Kidney (tissue), 14 donors: ENCODE measurements around the gene GAB3. TPM values are rescaled to one million over a fixed set of nuclear protein-coding genes. Genes with fewer than 3 reads are reported as not detected.
A peak's percentile ranks its signal among the peaks of the same experiment; 100 is the strongest.

ENCODE experiments used
- DNase-seq, 5 donors: peaks; one replicate each; pipeline ENCODE4 v3.0.0-alpha.2; 2013 to 2020
- FAIRE-seq: peaks from 2 replicates; lab custom pipeline; 2012; peaks lifted over from hg19 to GRCh38; lab: Jason Lieb, UNC
- H3K27ac ChIP-seq, 2 donors: one replicate each; pipeline ENCODE4 v1.7.0; 2013; ENCODE audit warnings: low read depth in 2 of 2, low read length in 2 of 2, inconsistent platforms in 1 of 2
- H3K27me3 ChIP-seq: one replicate; pipeline ENCODE4 v1.7.1; 2013; ENCODE audit warnings: low read length, inconsistent platforms; ENCODE audit not compliant: control insufficient read depth, insufficient read depth
- H3K36me3 ChIP-seq, 3 donors: one replicate each; pipeline versions ENCODE4 v1.7.0 to v1.7.1; 2013; ENCODE audit warnings: low read length in 3 of 3, control low read depth in 1 of 3, inconsistent platforms in 1 of 3; ENCODE audit not compliant: insufficient read depth in 3 of 3, control insufficient read depth in 2 of 3
- H3K4me1 ChIP-seq, 3 donors: one replicate each; pipeline versions ENCODE4 v1.7.0 to v1.7.1; 2013; ENCODE audit warnings: low read length in 3 of 3, inconsistent platforms in 1 of 3, low read depth in 1 of 3; ENCODE audit not compliant: control insufficient read depth in 2 of 3, insufficient read depth in 2 of 3
- H3K4me3 ChIP-seq, 3 donors: one replicate each; pipeline versions ENCODE4 v1.7.0 to v1.8.1; 2013; ENCODE audit warnings: low read length in 3 of 3, control low read depth in 1 of 3, inconsistent platforms in 1 of 3
- H3K9ac ChIP-seq, 3 donors: one replicate each; pipeline versions ENCODE4 v1.7.0 to v1.7.1; 2013; ENCODE audit warnings: low read length in 3 of 3, control low read depth in 1 of 3, inconsistent platforms in 1 of 3
- H3K9me3 ChIP-seq, 3 donors: one replicate each; pipeline versions ENCODE4 v1.7.0 to v1.7.1; 2013; ENCODE audit warnings: low read length in 3 of 3, control low read depth in 1 of 3, inconsistent platforms in 1 of 3; ENCODE audit not compliant: control insufficient read depth in 2 of 3, insufficient read depth in 1 of 3
- intact Hi-C: fragments of 100-400 bp; cut with DNase I; formaldehyde crosslinking; loops from one replicate; pipeline ENCODE4 v1.11.1; 2022
- polyA plus RNA-seq: library from polyadenylated mRNA; stranded (reverse); fragments of 350-450 nt; fragmentation: Illumina TruSeq; extraction: RNeasy Lipid Tissue Mini Kit (QIAGEN cat#74804); gene quantifications from one replicate; pipeline ENCODE4 v1.2.3, GENCODE V29; 2014; ENCODE audit warnings: low read depth, low replicate concordance; ENCODE audit not compliant: insufficient read depth
- total RNA-seq: library from RNA; stranded (reverse); fragmentation: NEBNext Ultra II Directional; extraction: Animal tissue kit (Norgen Biotek cat#: 25700); gene quantifications from one replicate; pipeline ENCODE4 v1.2.1, GENCODE V29; 2021
- TF ChIP-seq, protein P1 (sequence below): IDR thresholded peaks from 3 replicates; pipeline ENCODE4 v1.5.1; 2012; ENCODE audit warnings: mild to moderate bottlenecking, moderate library complexity, borderline replicate concordance; ENCODE audit not compliant: insufficient read depth; ENCODE audit errors: extremely low read depth
- donor health status: control.
- donor health status: control.
- donor health status: control.
- donor health status: control.
- donor health status: control.
- donor health status: DM: yes; HTN: yes; CAD: no.
- donor health status: Normal renal cell carcinoma (clear cell type).

GAB3 gene
- total and polyA plus RNA-seq, 2 donors from 2014 or later, result 0.95 to 6.4 TPM

DNA sequence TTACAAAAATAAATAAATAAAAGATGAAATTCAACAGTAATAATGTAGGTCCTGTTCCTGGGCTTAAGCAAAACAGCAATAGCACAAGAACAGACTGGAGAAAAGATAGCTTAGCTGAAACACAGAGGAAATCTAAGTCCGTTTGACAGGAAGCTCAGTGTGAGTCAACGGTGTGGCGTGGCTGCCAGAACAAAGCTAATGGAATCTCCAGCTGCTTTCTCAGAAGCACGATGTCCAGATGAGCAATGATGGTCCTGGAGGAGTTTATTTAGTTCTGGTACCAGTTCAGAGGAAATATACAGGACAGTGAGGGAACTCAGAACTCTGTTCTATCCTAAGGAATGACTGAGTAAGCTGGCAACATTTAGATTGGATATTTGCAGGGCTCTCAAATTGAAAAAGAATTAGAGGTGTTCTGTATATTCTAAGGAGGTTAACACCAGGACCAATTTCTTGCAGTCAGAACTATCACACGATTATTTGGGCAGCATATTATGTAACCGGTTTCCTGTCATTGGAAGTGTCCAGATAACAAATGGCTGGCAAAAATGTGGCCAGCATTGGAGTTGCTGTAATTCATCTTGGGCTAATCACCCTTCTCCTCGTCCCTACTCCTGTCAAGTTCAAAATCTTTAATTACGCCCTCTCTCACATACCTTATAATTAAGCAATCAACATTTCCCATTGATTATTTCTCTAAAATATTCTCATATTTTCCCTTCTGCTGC lies 12.7 kb downstream of the GAB3 start:
- intact Hi-C loops, result no loop called here
- DNase-seq, result peak in 1 of 5 donors; percentile 10
- TF ChIP-seq, protein P1, sequence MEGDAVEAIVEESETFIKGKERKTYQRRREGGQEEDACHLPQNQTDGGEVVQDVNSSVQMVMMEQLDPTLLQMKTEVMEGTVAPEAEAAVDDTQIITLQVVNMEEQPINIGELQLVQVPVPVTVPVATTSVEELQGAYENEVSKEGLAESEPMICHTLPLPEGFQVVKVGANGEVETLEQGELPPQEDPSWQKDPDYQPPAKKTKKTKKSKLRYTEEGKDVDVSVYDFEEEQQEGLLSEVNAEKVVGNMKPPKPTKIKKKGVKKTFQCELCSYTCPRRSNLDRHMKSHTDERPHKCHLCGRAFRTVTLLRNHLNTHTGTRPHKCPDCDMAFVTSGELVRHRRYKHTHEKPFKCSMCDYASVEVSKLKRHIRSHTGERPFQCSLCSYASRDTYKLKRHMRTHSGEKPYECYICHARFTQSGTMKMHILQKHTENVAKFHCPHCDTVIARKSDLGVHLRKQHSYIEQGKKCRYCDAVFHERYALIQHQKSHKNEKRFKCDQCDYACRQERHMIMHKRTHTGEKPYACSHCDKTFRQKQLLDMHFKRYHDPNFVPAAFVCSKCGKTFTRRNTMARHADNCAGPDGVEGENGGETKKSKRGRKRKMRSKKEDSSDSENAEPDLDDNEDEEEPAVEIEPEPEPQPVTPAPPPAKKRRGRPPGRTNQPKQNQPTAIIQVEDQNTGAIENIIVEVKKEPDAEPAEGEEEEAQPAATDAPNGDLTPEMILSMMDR, result no peak
- no peak overlapping the region for H3K9ac ChIP-seq
- no peak for FAIRE-seq
- H3K4me1 ChIP-seq, result peaks cover 0 to 11% (median 0%) of the 10 kb centered on the region in 3 donors
- no peaks in the 10 kb centered on the region for H3K36me3 ChIP-seq
- H3K4me3 ChIP-seq, result no peak overlapping the region
- no peaks in the 10 kb centered on the region for H3K9me3 ChIP-seq
- H3K27me3 ChIP-seq, result no peaks in the 10 kb centered on the region
- peak overlapping the region in 1 of 2 donors; percentile 47 for H3K27ac ChIP-seq

DNA sequence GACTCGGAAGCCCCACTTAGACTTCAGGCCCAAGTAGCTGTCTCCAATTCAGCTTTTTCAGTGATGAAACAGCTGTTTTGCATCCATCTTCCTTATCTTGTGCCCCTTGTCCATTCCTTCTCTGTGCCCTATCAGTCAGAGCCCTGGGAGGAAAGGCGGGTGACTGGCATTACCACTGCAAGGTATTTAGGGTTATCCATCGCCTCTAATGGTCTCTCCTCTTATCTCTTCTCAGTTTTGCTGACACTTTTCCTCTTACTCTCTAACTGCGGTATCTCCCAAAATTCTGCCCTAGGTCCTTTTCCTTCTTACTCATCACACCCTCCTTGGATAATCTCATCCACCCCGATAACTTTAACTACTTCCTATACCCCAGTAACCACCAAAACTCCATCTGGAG lies 13.7 kb downstream of the GAB3 start:
- Histone ChIP-seq H3K9ac (no peak overlapping the region), H3K4me3 (no peak overlapping the region), H3K9me3 (no peaks in the 10 kb centered on the region), H3K36me3 (no peaks in the 10 kb centered on the region), H3K27ac (no peak overlapping the region), H3K4me1 (peaks cover 0 to 11% (median 3%) of the 10 kb centered on the region in 3 donors), H3K27me3 (no peaks in the 10 kb centered on the region)
- TF ChIP-seq, protein P1, result no peak
- FAIRE-seq, result no peak
- intact Hi-C loops, result no loop called here
- no peak for DNase-seq

DNA sequence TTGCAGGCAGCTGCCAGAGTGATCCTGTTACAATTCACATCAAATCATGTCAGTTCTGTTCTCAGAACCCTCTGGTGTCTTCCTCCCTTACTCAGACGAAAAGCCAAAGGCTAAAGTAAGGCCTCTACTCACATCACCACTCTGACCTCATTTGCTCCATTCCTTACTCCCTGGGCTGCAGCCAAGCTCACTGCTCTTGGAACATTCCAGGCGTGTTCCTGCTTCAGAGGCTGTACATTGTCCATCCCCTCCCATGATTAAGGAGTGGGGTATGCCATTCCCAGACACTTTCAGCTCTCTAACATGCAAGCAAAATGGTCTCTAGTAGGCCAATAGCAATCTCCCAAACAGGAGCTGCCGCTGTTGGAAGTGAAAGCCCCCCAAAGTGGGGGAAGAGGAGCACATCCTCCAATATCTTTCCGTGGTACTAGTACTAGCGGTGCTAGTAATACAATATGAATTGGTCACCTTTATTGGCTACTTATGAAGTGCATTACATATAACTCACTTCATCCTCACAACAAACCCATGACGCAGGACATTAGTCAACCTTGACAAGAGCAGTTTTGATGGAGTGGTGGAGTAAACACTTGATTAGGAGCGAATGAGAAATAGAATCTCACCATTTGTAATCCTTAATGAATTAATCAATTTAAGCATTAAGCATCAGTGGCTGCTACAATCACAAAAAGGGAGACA lies 15.0 kb downstream of the GAB3 start:
- FAIRE-seq (no peak), DNase-seq (peak in 2 of 5 donors; percentile 15 to 66)
- H3K27me3 ChIP-seq, result no peaks in the 10 kb centered on the region
- no peak overlapping the region for H3K4me3 ChIP-seq
- intact Hi-C loops, result no loop called here
- no peak overlapping the region for H3K9ac ChIP-seq
- peaks cover 0 to 12% (median 10%) of the 10 kb centered on the region in 3 donors for H3K4me1 ChIP-seq
- no peaks in the 10 kb centered on the region for H3K9me3 ChIP-seq
- H3K27ac ChIP-seq, result peak overlapping the region; percentile 43 to 89
- no peaks in the 10 kb centered on the region for H3K36me3 ChIP-seq
- TF ChIP-seq, protein P1, result no peak
